Parathyroid adenoma (tissue), 2 donors: ENCODE data around the gene CLDN5.

ENCODE experiments used
- H2AFZ ChIP-seq: fragments of 300-600 bp; sonication (generic); one replicate; pipeline ENCODE4 v1.7.0; 2017; ENCODE audit warnings: antibody characterized with exemption, mild to moderate bottlenecking
- H3K27ac ChIP-seq: fragments of 300-600 bp; sonication (generic); one replicate; pipeline ENCODE4 v1.7.0; 2017
- H3K27me3 ChIP-seq: fragments of 300-600 bp; sonication (generic); one replicate; pipeline ENCODE4 v1.7.0; 2017; ENCODE audit warnings: low read length; ENCODE audit not compliant: control insufficient read depth, insufficient read depth
- H3K36me3 ChIP-seq: fragments of 300-600 bp; sonication (generic); one replicate; pipeline ENCODE4 v1.7.0; 2017; ENCODE audit warnings: low read length; ENCODE audit not compliant: control insufficient read depth, insufficient read depth
- H3K4me1 ChIP-seq: fragments of 300-600 bp; sonication (generic); one replicate; pipeline ENCODE4 v1.7.0; 2017; ENCODE audit warnings: control low read depth
- H3K4me2 ChIP-seq: fragments of 300-600 bp; sonication (generic); one replicate; pipeline ENCODE4 v1.7.0; 2017; ENCODE audit warnings: low read length
- H3K4me3 ChIP-seq: fragments of 300-600 bp; sonication (generic); one replicate; pipeline ENCODE4 v1.7.0; 2017; ENCODE audit warnings: low read depth, low read length
- H3K79me2 ChIP-seq: fragments of 300-600 bp; sonication (generic); one replicate; pipeline ENCODE4 v1.7.0; 2017; ENCODE audit warnings: control low read depth
- H3K9ac ChIP-seq: fragments of 300-600 bp; sonication (generic); one replicate; pipeline ENCODE4 v1.7.0; 2017; ENCODE audit warnings: mild to moderate bottlenecking
- H3K9me3 ChIP-seq: fragments of 300-600 bp; sonication (generic); one replicate; pipeline ENCODE4 v1.7.0; 2017; ENCODE audit warnings: low read length; ENCODE audit not compliant: control insufficient read depth
- TF ChIP-seq, protein P1 (sequence below): fragments of 300-600 bp; sonication (generic); IDR thresholded peaks from one replicate; pipeline ENCODE4 v1.7.0; 2017; ENCODE audit warnings: antibody characterized with exemption, mild to moderate bottlenecking
- donor health status: primary hyperparathyroidism.

CLDN5 gene

DNA sequence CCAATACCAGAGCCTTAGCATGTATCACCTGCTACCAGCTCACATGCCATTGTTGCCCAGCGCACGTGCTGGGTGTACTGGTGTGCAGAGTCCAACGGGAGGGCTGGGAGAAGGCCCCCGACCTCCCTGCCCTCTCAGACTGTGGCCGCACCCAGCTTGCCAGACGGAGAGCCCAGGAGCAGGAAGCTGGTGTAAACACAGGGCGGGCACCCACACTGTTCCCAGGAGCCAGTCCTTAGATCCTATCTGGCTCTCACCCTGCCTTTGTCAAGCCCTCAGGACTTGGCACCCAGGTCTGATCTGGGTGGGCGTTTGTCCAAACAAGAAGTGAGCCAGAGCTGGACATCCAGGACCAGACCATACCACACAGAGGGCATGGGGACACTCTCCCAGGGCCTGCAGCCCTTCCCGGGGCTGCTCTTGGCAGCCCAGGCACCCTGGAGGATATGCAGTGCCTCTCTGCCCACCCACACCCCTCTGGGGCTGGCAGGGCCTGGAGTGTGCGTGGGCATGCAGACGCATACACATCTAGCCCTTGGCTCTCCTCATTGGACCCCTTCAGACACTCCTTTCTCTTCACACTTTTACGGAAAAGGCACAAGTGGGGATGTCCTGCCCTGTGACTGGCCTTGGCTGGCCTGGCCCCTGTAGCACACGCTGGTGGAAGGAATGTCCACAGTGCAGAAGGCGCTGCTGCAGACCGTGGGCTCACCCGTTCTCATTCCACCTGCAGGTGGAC lies 19.9 kb upstream of the CLDN5 start:
- no peaks in the 10 kb centered on the region for H3K9me3 ChIP-seq
- H3K9ac ChIP-seq = no peak overlapping the region
- no peak overlapping the region for H3K27ac ChIP-seq
- H3K79me2 ChIP-seq = no peaks in the 10 kb centered on the region
- H3K4me3 ChIP-seq = no peak overlapping the region
- no peak overlapping the region for H2AFZ ChIP-seq
- H3K27me3 ChIP-seq = no peaks in the 10 kb centered on the region
- TF ChIP-seq, protein P1, sequence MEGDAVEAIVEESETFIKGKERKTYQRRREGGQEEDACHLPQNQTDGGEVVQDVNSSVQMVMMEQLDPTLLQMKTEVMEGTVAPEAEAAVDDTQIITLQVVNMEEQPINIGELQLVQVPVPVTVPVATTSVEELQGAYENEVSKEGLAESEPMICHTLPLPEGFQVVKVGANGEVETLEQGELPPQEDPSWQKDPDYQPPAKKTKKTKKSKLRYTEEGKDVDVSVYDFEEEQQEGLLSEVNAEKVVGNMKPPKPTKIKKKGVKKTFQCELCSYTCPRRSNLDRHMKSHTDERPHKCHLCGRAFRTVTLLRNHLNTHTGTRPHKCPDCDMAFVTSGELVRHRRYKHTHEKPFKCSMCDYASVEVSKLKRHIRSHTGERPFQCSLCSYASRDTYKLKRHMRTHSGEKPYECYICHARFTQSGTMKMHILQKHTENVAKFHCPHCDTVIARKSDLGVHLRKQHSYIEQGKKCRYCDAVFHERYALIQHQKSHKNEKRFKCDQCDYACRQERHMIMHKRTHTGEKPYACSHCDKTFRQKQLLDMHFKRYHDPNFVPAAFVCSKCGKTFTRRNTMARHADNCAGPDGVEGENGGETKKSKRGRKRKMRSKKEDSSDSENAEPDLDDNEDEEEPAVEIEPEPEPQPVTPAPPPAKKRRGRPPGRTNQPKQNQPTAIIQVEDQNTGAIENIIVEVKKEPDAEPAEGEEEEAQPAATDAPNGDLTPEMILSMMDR = no peak
- H3K36me3 ChIP-seq = no peaks in the 10 kb centered on the region
- H3K4me2 ChIP-seq = no peak overlapping the region
- no peaks in the 10 kb centered on the region for H3K4me1 ChIP-seq

DNA sequence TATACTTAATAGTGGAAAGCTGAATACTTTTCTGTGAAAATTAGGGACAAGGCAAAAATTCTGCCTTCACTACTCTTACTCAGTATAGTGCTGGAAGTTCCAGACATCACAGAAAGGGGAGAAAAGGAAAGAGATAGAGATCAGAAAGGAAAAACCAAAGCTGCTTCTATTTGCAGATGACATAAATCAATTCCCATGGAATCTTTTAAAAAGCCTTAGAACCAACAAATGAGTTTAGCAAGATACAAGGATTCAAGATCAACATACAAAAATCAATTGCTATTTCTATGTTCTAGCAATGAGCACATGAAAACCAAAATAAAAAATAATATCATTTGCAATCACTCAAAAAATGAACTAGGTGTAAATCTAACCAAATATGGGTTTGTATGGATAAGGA lies 16.2 kb upstream of the CLDN5 start:
- Histone ChIP-seq H3K4me1 (no peaks in the 10 kb centered on the region), H3K4me3 (no peak overlapping the region), H3K27ac (no peak overlapping the region), H2AFZ (no peak overlapping the region), H3K9ac (no peak overlapping the region), H3K27me3 (no peaks in the 10 kb centered on the region), H3K4me2 (no peak overlapping the region), H3K36me3 (no peaks in the 10 kb centered on the region), H3K9me3 (no peaks in the 10 kb centered on the region), H3K79me2 (no peaks in the 10 kb centered on the region)
- TF ChIP-seq, protein P1 = no peak

DNA sequence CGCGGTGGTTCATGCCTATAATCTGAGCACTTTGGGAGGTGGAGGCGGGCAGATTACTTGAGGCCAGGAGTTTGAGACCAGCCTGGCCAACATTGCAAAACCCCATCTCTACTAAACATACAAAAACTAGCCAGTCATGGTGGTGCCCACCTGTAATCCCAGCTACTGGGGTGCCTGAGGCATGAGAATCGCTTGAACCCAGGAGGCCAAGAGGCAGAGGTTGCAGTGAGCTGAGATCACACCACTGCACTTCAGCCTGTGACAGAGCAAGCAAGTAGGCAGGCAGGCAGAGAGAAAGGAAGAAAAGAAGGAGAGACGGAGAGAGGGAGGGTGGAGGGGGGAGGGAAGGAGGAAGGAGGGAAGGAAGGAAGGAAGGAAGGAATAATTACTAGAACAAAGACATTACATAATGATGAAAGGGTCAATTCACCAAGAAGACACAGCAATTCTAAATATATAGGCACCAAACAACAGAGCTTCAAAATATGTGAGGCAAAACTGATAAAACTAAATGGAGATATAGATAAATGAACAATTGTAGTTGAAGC lies 13.8 kb upstream of the CLDN5 start:
- Histone ChIP-seq H3K27me3 (no peaks in the 10 kb centered on the region), H3K9ac (no peak overlapping the region), H3K79me2 (no peaks in the 10 kb centered on the region), H3K27ac (no peak overlapping the region), H2AFZ (no peak overlapping the region), H3K9me3 (no peaks in the 10 kb centered on the region), H3K4me1 (no peaks in the 10 kb centered on the region), H3K36me3 (no peaks in the 10 kb centered on the region), H3K4me2 (no peak overlapping the region), H3K4me3 (no peak overlapping the region)
- TF ChIP-seq, protein P1 = no peak

GRCh38 chr22:19536564-19536963 lies 12.4 kb upstream of the CLDN5 start:
- no peaks in the 10 kb centered on the region for H3K79me2 ChIP-seq
- H3K36me3 ChIP-seq = no peaks in the 10 kb centered on the region
- no peaks in the 10 kb centered on the region for H3K27me3 ChIP-seq
- no peak overlapping the region for H3K4me2 ChIP-seq
- no peaks in the 10 kb centered on the region for H3K4me1 ChIP-seq
- TF ChIP-seq, protein P1 = no peak
- no peak overlapping the region for H2AFZ ChIP-seq
- no peak overlapping the region for H3K9ac ChIP-seq
- H3K4me3 ChIP-seq = no peak overlapping the region
- no peak overlapping the region for H3K27ac ChIP-seq
- no peaks in the 10 kb centered on the region for H3K9me3 ChIP-seq

GRCh38 chr22:19535001-19535400 lies 10.8 kb upstream of the CLDN5 start:
- no peak overlapping the region for H2AFZ ChIP-seq
- no peaks in the 10 kb centered on the region for H3K79me2 ChIP-seq
- no peaks in the 10 kb centered on the region for H3K4me1 ChIP-seq
- TF ChIP-seq, protein P1 = no peak
- no peaks in the 10 kb centered on the region for H3K36me3 ChIP-seq
- H3K4me3 ChIP-seq = no peak overlapping the region
- no peaks in the 10 kb centered on the region for H3K27me3 ChIP-seq
- no peaks in the 10 kb centered on the region for H3K9me3 ChIP-seq
- H3K9ac ChIP-seq = no peak overlapping the region
- no peak overlapping the region for H3K27ac ChIP-seq
- H3K4me2 ChIP-seq = no peak overlapping the region
